CD4-positive, alpha-beta T cell treated with Interleukin-2 at 100 ng/mL for 4 hours (primary cell): ENCODE measurements around the gene EPHA5.

Source experiments
- DNase-seq: peaks from one replicate; pipeline ENCODE4 v3.0.0-alpha.2; 2020; ENCODE audit warnings: low spot score

EPHA5 gene

GRCh38 chr4:65670331-65671031 is at the start of gene EPHA5:
Gene EPHA5, minus strand, starts transcription at chr4:65670489. Its CDS starts 747 bp downstream, at chr4:65669742.
- no peak for DNase-seq

GRCh38 chr4:65719635-65720034 is 49.3 kb upstream of the EPHA5 start:
- DNase-seq = no peak

- no peak for DNase-seq
These were observed 28.3 kb upstream of the EPHA5 start for GRCh38 chr4:65698631-65699030.

- no peak for DNase-seq
These were observed 26.1 kb upstream of the EPHA5 start for GRCh38 chr4:65696436-65696835.

GRCh38 chr4:65671372-65671771 is 1.1 kb upstream of the EPHA5 start:
- no peak for DNase-seq

- no peak for DNase-seq
These were observed 314 bp downstream of the EPHA5 start for GRCh38 chr4:65670020-65670330.

GRCh38 chr4:65669111-65670019 is 924 bp downstream of the EPHA5 start:
- DNase-seq = no peak

GRCh38 chr4:65668201-65669089 is 1.8 kb downstream of the EPHA5 start:
- DNase-seq = no peak

GRCh38 chr4:65667506-65668041 is 2.7 kb downstream of the EPHA5 start:
- no peak for DNase-seq

- DNase-seq = no peak
These were observed 4.3 kb downstream of the EPHA5 start for GRCh38 chr4:65665771-65666523.

GRCh38 chr4:65661471-65661870 is 8.8 kb downstream of the EPHA5 start:
- no peak for DNase-seq

- no peak for DNase-seq
These were observed 12.2 kb downstream of the EPHA5 start for GRCh38 chr4:65658117-65658516.

GRCh38 chr4:65656008-65656407 is 14.3 kb downstream of the EPHA5 start:
- no peak for DNase-seq

- DNase-seq = no peak
These were observed 15.3 kb downstream of the EPHA5 start for GRCh38 chr4:65654976-65655375.

GRCh38 chr4:65653740-65654361 is 16.4 kb downstream of the EPHA5 start:
- no peak for DNase-seq

GRCh38 chr4:65651751-65652150 is 18.5 kb downstream of the EPHA5 start:
- no peak for DNase-seq

GRCh38 chr4:65651031-65651430 is 19.3 kb downstream of the EPHA5 start:
- no peak for DNase-seq

- DNase-seq = no peak
These were observed 24.2 kb downstream of the EPHA5 start for GRCh38 chr4:65646136-65646535.

- no peak for DNase-seq
These were observed 25.1 kb downstream of the EPHA5 start for GRCh38 chr4:65645185-65645584.

GRCh38 chr4:65635051-65635821 is 35.1 kb downstream of the EPHA5 start:
- DNase-seq = no peak
